Measurements from ENCODE around the gene SVOP. TPM values are rescaled to one million over a fixed set of nuclear protein-coding genes. Genes with fewer than 3 reads are reported as not detected.
A peak's percentile ranks its signal among the peaks of the same experiment; 100 is the strongest.
"Not testable (repeated sequence)": the region's sequence is repeated elsewhere in the genome, so short reads cannot be mapped to it uniquely, and the experiment has no call there.

Gene SVOP
- total RNA-seq, 1 experiment from 2014 or later, result 1.0 TPM

GRCh38 chr12:109033239-109034196 lies 12.7 kb upstream of the SVOP start:
- DNase-seq (ENCODE audit: low spot score), result no peak
- in situ Hi-C loops (cut with HindIII; ENCODE audit: low sequenced_read_pairs), result no loop called here

GRCh38 chr12:109029411-109029810 lies 8.5 kb upstream of the SVOP start:
- in situ Hi-C loops (cut with HindIII; ENCODE audit: low sequenced_read_pairs), result no loop called here

GRCh38 chr12:109028624-109029023 lies 7.8 kb upstream of the SVOP start:
- DNase-seq (ENCODE audit: low spot score); in situ Hi-C loops (cut with HindIII; ENCODE audit: low sequenced_read_pairs): not testable (repeated sequence)

More at GRCh38 chr12:109029411-109029810, 8.5 kb upstream of the SVOP start:
- no peak for DNase-seq (ENCODE audit: low spot score)

DNA sequence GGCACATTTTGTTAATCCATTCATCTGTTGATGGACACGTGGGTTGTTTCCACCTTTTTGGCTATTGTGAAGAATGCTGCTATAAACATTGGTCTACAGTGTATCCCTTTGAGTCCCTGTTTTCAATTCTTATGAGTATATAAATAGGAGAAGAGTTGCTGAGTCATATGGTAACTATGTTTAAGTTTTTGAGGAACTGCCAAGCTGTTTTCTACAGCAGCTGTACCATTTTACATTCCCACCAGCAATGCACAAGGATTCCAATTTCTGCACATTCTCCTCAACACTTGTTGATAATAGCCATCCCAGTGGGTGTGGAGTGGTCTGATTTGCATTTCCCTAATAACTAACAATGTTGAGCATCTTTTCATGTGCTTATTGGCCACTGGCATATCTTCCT lies 6.9 kb upstream of the SVOP start:
- in situ Hi-C loops (cut with HindIII; ENCODE audit: low sequenced_read_pairs), result no loop called here
- no peak for DNase-seq (ENCODE audit: low spot score)

DNA sequence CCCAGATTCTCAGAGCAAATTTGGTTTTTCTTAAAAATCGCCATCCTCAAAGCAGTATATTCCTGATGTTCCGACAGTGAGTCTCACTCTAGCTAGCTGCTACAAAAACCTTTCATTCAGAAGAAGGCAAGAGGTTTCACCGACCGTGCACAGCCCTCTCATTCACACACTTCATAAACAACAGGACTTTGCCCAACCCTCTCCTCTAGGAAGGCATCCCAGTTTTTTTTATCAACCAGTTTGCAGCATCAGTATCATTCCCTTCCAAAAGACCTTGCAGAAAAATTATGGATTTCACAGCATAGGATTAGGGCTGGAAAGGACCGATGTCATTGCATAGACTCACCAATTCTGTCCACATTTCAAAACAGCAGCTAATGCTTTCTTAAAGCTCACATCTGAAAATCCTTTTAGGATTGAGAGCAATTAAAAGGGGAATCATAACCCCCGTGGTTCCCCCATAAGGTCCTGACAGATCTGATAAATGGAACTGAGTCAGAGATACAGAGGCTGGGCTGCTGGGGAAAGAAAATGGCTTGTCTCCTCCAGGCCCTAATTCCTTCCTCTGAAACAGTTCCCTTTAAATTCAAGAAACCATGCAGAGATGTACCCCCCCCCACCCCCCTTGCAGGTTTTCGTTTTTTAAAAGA lies 597 bp downstream of the SVOP start:
- DNase-seq (ENCODE audit: low spot score), result peak; percentile 72
- in situ Hi-C loops (cut with HindIII; ENCODE audit: low sequenced_read_pairs), result no loop called here

GRCh38 chr12:109018296-109018695 lies 2.6 kb downstream of the SVOP start:
- DNase-seq (ENCODE audit: low spot score), result peak; percentile 73
- in situ Hi-C loops (cut with HindIII; ENCODE audit: low sequenced_read_pairs), result no loop called here

- in situ Hi-C loops (cut with HindIII; ENCODE audit: low sequenced_read_pairs), result no loop called here
- no peak for DNase-seq (ENCODE audit: low spot score)
These were observed 3.9 kb downstream of the SVOP start for GRCh38 chr12:109016978-109017377.

DNA sequence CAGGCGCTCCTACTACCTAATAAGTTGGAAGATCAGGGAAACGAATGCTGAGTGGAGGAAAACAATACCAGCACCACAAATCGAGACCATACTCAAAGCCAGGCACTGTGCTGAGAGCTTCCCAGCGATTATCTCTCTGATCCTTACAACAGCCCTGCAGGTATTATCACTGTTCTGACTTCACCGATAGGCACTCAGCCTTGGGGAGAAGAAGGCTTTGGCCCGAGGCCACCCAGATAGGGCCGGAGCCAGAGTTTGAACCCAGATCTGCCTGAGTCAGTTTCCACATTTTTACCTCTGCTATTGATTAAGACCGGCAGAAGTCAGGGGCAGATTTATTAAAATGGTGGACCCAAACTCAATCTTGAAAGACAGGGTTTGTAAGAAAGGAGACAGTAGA lies 4.9 kb downstream of the SVOP start:
- in situ Hi-C loops (cut with HindIII; ENCODE audit: low sequenced_read_pairs), result no loop called here
- no peak for DNase-seq (ENCODE audit: low spot score)

- no peak for DNase-seq (ENCODE audit: low spot score)
- in situ Hi-C loops (cut with HindIII; ENCODE audit: low sequenced_read_pairs), result no loop called here
These were observed 5.7 kb downstream of the SVOP start for GRCh38 chr12:109014984-109015765.

GRCh38 chr12:109010259-109010658 lies 10.6 kb downstream of the SVOP start:
- DNase-seq (ENCODE audit: low spot score), result no peak
- in situ Hi-C loops (cut with HindIII; ENCODE audit: low sequenced_read_pairs), result no loop called here

DNA sequence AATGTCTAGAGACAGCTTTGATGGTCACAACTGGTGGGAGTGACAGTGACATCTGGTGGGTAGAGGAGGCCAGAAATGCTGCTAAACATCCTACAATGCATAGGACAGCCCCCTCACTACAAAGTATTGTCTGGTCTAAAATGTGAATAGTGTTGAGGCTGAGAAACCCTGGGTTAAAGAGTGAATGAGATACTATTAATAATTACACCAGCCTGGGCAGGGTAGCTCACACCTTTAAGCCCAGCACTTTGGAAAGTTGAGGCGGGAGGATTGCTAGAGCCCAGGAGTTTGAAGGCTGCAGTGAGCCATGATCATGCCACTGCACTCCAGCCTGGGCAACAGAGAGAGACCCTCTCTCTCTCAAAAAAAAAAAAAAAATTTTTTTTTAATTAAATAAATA lies 11.1 kb downstream of the SVOP start:
- in situ Hi-C loops (cut with HindIII; ENCODE audit: low sequenced_read_pairs), result no loop called here
- no peak for DNase-seq (ENCODE audit: low spot score)

GRCh38 chr12:109004017-109004416 lies 16.9 kb downstream of the SVOP start:
- in situ Hi-C loops (cut with HindIII; ENCODE audit: low sequenced_read_pairs), result no loop called here
- no peak for DNase-seq (ENCODE audit: low spot score)

DNA sequence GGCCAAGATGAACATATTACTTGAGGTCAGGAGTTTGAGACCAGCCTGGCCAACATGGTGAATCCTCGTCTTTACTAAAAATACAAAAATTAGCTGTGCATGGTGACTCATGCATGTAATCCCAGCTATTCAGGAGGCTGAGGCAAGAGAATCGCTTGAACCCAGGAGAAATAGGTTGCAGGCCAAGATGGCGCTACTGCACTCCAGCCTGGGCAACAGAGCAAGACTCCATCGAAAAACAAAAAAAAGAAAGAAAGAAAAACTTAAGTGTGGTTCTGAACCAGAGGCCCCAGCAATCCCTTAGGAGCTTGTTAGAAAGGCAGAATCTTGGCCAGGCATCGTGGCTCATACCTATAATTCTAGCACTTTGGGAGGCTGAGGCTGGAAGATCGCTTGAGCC lies 24.5 kb downstream of the SVOP start:
- in situ Hi-C loops (cut with HindIII; ENCODE audit: low sequenced_read_pairs), result no loop called here
- no peak for DNase-seq (ENCODE audit: low spot score)

- in situ Hi-C loops (cut with HindIII; ENCODE audit: low sequenced_read_pairs), result no loop called here
- no peak for DNase-seq (ENCODE audit: low spot score)
These were observed 25.4 kb downstream of the SVOP start for GRCh38 chr12:108995370-108995992.

DNA sequence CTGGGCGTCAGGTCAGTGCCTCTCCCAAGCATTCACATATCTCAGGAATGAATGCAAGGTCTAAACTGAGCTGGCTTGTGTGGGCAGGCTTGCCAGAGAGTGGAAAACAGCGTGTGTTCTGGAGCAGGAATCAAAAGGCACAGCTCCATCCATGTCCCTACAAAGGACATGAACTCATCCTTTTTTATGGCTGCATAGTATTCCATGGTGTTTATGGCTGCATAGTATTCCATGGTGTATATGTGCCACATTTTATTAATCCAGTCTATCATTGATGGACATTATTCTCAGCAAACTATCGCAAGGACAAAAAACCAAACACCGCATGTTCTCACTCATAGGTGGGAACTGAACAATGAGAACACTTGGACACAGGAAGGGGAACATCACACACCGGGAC lies 30.8 kb downstream of the SVOP start:
- in situ Hi-C loops (cut with HindIII; ENCODE audit: low sequenced_read_pairs), result not testable (repeated sequence)

GRCh38 chr12:108989376-108989775 lies 31.5 kb downstream of the SVOP start:
- in situ Hi-C loops (cut with HindIII; ENCODE audit: low sequenced_read_pairs), result no loop called here
- no peak for DNase-seq (ENCODE audit: low spot score)

More for the DNA sequence above, 30.8 kb downstream of the SVOP start:
- not testable (repeated sequence) for DNase-seq (ENCODE audit: low spot score)

- DNase-seq (ENCODE audit: low spot score), result peak; percentile 12
- in situ Hi-C loops (cut with HindIII; ENCODE audit: low sequenced_read_pairs), result no loop called here
These were observed 35.1 kb downstream of the SVOP start for GRCh38 chr12:108985750-108986149.

DNA sequence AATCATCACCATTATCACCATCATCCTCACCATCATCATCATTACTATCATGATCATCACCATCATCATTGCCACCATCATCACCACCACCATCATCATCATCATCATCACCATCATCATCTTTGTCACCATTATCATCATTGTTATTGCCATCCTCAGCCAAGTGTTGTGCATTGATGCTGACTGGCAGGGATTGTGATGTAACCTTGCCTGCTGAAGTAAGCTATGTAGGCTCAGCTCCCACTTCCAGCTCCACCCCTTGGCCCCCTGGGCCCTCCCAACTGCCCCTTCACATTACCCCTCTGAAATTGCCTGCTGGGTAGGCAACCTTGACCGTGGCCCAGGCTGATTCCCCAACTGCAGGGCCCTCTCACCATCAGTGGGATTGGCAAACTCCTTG lies 37.6 kb downstream of the SVOP start:
- DNase-seq (ENCODE audit: low spot score), result no peak
- in situ Hi-C loops (cut with HindIII; ENCODE audit: low sequenced_read_pairs), result no loop called here

DNA sequence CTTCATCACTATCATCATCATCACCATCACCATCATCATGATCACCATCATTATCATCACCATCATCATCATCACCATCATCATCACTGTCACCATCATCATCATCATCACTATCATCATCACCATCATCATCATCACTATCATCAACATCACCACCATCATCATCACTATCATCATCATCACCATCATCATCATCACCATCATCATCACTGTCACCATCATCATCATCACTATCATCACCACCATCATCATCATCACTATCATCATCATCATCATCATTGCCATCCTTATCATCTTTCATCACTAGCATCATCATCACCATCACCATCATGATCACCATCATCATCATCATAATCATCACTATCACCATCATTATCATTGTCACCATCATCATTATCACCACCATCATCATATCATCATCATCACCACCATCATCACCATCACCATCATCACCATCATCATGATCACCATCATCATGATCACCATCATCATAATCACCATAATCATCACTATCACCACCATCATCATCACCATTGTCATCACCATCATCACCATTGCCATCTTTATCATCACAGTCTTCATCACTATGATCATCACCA lies 38.1 kb downstream of the SVOP start:
- in situ Hi-C loops (cut with HindIII; ENCODE audit: low sequenced_read_pairs), result no loop called here
- DNase-seq (ENCODE audit: low spot score), result no peak
